ENCODE results near the gene AKAP8L. TPM values are rescaled to one million over a fixed set of nuclear protein-coding genes. Genes with fewer than 3 reads are reported as not detected.
A peak's percentile ranks its signal among the peaks of the same experiment; 100 is the strongest.

AKAP8L gene
- total RNA-seq, 4 donors from 2014 or later = 122 to 272 (median 204) TPM

DNA sequence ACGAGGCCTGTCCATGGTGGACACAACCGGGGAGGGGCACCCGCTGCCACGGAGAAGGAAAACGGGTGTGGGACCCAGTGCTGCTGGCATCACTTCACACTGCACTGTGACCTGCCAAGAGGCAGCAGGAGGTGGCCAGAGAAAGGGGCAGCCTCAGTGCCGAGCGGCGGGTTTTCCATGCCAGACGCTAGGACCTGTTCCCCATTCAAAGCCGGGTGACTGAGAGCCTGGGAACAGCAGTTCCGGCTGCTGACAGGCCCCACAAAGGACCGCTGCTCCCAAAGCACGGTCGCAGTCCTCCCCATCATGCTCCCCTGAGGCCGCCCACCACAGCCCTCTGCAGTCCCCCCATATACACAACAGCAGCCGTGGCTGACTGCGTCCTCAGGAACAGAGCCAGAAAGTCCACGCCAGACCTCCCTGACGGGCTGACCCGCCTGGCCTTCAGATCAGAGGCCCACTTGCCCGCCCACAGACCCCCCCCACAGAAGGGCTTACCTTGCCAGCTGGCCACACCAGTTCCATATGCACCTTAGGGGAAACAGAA is 44.6 kb downstream of the AKAP8L start:
- no peak for DNase-seq
- no peaks in the 10 kb centered on the region for H3K27me3 ChIP-seq
- no peak overlapping the region for H3K4me3 ChIP-seq (replicated peaks in 1 of 3)
- H3K9me3 ChIP-seq = no peaks in the 10 kb centered on the region
- WGBS, 2 donors = 83 to 100% methylated on average over 2 to 21 of the region's 21 CpGs
- TF ChIP-seq POLR2A (IDR thresholded peaks at IDR 0.05) = no peak
- TF ChIP-seq, protein P1, sequence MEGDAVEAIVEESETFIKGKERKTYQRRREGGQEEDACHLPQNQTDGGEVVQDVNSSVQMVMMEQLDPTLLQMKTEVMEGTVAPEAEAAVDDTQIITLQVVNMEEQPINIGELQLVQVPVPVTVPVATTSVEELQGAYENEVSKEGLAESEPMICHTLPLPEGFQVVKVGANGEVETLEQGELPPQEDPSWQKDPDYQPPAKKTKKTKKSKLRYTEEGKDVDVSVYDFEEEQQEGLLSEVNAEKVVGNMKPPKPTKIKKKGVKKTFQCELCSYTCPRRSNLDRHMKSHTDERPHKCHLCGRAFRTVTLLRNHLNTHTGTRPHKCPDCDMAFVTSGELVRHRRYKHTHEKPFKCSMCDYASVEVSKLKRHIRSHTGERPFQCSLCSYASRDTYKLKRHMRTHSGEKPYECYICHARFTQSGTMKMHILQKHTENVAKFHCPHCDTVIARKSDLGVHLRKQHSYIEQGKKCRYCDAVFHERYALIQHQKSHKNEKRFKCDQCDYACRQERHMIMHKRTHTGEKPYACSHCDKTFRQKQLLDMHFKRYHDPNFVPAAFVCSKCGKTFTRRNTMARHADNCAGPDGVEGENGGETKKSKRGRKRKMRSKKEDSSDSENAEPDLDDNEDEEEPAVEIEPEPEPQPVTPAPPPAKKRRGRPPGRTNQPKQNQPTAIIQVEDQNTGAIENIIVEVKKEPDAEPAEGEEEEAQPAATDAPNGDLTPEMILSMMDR (IDR thresholded peaks at IDR 0.05) = no peak
- H3K27ac ChIP-seq = peak overlapping the region in 2 of 3 donors; percentile 39 to 46
- peaks cover 16 to 43% of the 10 kb centered on the region in 2 donors for H3K4me1 ChIP-seq
- peaks cover 31 to 41% of the 10 kb centered on the region in 2 donors for H3K36me3 ChIP-seq
- intact Hi-C loops (cut with DNase I) = loop anchor here (10.0 kb wide), 1 partner anchor 181 kb away; no protein-coding TSS in a partner anchor

DNA sequence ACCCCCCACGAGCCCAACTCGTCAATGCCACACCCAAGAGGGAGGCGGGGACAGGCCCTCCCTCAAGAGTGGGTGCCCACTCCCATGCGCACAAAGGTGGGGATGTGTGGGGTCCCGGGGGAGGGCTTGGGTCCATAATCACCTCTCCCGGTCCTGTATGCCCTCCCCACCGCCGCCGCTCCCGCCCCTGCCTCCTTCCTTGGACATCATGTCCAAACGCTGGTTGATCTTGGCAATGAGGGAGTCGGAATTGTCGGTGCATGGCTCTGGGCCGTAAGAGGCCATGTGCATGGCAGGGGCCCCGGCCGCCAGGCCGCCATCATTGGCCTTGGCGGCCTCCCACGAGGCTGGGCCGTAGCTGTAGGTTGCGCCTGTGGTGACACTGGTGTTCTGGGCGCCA is 45.1 kb downstream of the AKAP8L start:
- no peak for DNase-seq
- H3K36me3 ChIP-seq = peaks cover 37 to 46% of the 10 kb centered on the region in 2 donors
- H3K4me1 ChIP-seq = peaks cover 16 to 43% of the 10 kb centered on the region in 2 donors
- no peak overlapping the region for H3K4me3 ChIP-seq (replicated peaks in 1 of 3)
- H3K27me3 ChIP-seq = no peaks in the 10 kb centered on the region
- no peaks in the 10 kb centered on the region for H3K9me3 ChIP-seq
- intact Hi-C loops (cut with DNase I) = loop anchor here (10.0 kb wide), 1 partner anchor 181 kb away; no protein-coding TSS in a partner anchor
- 92 to 97% methylated on average over 13 to 21 of the region's 22 CpGs for WGBS, 2 donors
- no peak overlapping the region for H3K27ac ChIP-seq
- TF ChIP-seq POLR2A (IDR thresholded peaks at IDR 0.05) = no peak
- TF ChIP-seq, protein P1 (IDR thresholded peaks at IDR 0.05) = no peak

DNA sequence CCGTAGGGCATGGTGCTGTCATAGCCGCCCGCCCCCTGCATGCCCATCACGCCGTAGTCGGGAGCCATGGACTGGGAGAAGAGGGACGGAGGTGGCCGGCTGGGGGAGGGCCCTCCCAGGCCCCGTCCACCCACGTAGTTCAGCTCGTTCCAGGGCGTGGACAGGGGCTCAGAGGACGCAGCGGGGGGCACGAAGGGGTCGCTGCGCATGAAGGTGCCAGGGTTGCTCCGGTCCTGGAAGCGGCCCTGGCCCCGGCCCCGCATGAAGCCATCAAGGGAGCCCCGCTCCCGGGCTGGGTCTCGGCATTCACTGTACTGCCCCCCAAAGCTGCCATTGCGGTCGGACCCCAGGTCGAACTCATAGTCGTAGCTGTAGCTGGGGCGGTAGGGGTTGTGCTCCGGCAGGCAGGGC is 45.9 kb downstream of the AKAP8L start:
- Histone ChIP-seq H3K9me3 (no peaks in the 10 kb centered on the region), H3K4me3 (replicated peaks in 1 of 3) (no peak overlapping the region), H3K27ac (no peak overlapping the region), H3K4me1 (peaks cover 12 to 42% of the 10 kb centered on the region in 2 donors), H3K36me3 (peaks cover 44 to 54% of the 10 kb centered on the region in 2 donors), H3K27me3 (no peaks in the 10 kb centered on the region)
- 93 to 95% methylated on average over 28 to 30 of the region's 30 CpGs for WGBS, 2 donors
- DNase-seq = no peak
- TF ChIP-seq, protein P1 (IDR thresholded peaks at IDR 0.05) = no peak
- TF ChIP-seq POLR2A (IDR thresholded peaks at IDR 0.05) = no peak
- intact Hi-C loops (cut with DNase I) = loop anchor here (10.0 kb wide), 1 partner anchor 182 kb away; no protein-coding TSS in a partner anchor

DNA sequence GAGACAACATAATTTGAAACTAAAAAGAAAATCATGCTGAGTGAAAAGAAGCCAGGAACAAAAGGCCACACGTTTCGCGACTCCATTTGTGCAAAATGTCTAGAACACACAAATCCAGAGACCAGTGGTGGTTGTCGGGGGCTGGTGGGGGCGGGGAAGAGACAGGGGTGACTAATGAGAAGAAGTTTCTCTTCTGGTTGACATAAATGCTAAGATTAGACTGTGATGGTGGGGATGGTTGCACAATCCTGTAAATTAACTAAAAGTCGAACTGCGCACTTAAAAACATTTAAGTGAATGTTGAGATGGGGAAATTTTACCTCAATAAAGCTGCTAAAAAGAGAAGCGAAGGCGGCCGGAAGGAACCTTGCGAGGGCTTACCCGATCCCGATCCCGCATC is 46.3 kb downstream of the AKAP8L start:
- TF ChIP-seq POLR2A (IDR thresholded peaks at IDR 0.05) = no peak
- TF ChIP-seq, protein P1 (IDR thresholded peaks at IDR 0.05) = no peak
- Histone ChIP-seq H3K27ac (no peak overlapping the region), H3K4me1 (peaks cover 8 to 42% of the 10 kb centered on the region in 2 donors), H3K27me3 (no peaks in the 10 kb centered on the region), H3K36me3 (peaks cover 48 to 58% of the 10 kb centered on the region in 2 donors), H3K9me3 (no peaks in the 10 kb centered on the region), H3K4me3 (replicated peaks in 1 of 3) (no peak overlapping the region)
- intact Hi-C loops (cut with DNase I) = loop anchor here (10.0 kb wide), 1 partner anchor 182 kb away; no protein-coding TSS in a partner anchor
- DNase-seq = no peak
- WGBS, 2 donors = 93 to 97% methylated on average over 14 of the region's 14 CpGs

DNA sequence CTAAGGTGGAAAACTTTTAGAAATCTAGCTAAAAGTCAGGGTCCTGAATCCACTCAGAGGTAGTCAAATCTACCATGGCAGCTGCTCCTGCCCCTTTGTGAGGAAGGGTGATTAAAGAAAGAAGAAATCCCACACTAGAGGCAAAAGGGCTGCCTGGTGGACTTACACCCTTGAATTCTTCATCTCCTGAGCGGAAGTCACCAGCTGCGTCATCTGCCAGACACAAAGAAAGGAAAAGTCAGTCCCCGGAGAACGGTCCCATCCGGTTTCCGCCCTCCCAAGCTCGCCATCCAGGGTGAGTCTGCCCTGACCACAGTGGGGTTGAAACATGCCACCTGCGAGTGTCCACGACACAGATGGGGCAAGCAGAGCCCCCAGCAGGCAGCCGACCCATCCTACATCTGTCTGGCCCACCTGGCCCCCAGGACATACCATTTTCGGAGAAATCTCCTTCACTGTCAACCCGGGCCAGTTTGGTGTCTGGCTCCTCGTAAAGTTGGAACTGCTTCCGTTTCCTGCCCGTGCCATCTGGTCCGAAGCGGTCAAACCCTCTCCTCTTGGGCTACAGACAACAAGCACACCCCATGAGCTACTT is 46.9 kb downstream of the AKAP8L start:
- H3K27me3 ChIP-seq = no peaks in the 10 kb centered on the region
- no peaks in the 10 kb centered on the region for H3K9me3 ChIP-seq
- peaks cover 2 to 36% of the 10 kb centered on the region in 2 donors for H3K4me1 ChIP-seq
- intact Hi-C loops (cut with DNase I) = loop anchor here (10.0 kb wide), 1 partner anchor 183 kb away; no protein-coding TSS in a partner anchor
- TF ChIP-seq, protein P1 (IDR thresholded peaks at IDR 0.05) = no peak
- no peak for TF ChIP-seq POLR2A (IDR thresholded peaks at IDR 0.05)
- no peak overlapping the region for H3K27ac ChIP-seq
- WGBS, 2 donors = 86 to 91% methylated on average over 14 to 17 of the region's 17 CpGs
- peaks cover 54 to 64% of the 10 kb centered on the region in 2 donors for H3K36me3 ChIP-seq
- H3K4me3 ChIP-seq (replicated peaks in 1 of 3) = no peak overlapping the region
- no peak for DNase-seq
